ENCODE data around the gene EP400.

GRCh38 chr12:131900397-131900796 is 49.3 kb upstream of the EP400 start:
- TF ChIP-seq TAF1 (IDR thresholded peaks at IDR 0.05; ENCODE audit: low read depth, low read length), result no peak
- TF ChIP-seq POLR2A (IDR thresholded peaks at IDR 0.05; ENCODE audit: low read depth, low read length), result no peak

Measured in GM12891 (cell line).